ENCODE measurements around the gene NUDT1. TPM values are rescaled to one million over a fixed set of nuclear protein-coding genes. Genes with fewer than 3 reads are reported as not detected.

The NUDT1 gene
- total RNA-seq, 4 donors from 2014 or later, result 12.9 to 37.6 (median 26.6) TPM

DNA sequence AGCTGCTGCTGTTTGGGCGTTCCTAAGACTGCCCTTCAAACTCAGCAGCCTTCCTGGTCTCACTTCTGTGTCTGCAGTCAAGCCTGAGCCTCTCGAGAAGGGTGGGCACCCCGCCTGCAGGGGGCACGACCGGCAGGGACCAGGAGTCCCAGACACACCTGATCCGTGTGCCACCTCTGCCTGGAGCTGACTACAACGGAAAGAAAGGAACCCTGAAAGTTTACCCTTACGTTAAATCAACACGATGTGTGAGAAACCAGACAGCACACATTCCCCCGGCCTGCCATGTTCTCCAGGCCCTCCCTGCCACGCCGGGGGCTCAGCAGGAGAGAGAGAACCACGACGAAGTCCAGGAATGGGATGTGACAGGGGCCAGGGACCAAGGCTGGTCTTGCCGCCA lies 14.3 kb upstream of the NUDT1 start:
- TF ChIP-seq EP300 (IDR thresholded peaks at IDR 0.05), result no peak
- no peak for TF ChIP-seq POLR2A (IDR thresholded peaks at IDR 0.05)
- TF ChIP-seq, protein P1, sequence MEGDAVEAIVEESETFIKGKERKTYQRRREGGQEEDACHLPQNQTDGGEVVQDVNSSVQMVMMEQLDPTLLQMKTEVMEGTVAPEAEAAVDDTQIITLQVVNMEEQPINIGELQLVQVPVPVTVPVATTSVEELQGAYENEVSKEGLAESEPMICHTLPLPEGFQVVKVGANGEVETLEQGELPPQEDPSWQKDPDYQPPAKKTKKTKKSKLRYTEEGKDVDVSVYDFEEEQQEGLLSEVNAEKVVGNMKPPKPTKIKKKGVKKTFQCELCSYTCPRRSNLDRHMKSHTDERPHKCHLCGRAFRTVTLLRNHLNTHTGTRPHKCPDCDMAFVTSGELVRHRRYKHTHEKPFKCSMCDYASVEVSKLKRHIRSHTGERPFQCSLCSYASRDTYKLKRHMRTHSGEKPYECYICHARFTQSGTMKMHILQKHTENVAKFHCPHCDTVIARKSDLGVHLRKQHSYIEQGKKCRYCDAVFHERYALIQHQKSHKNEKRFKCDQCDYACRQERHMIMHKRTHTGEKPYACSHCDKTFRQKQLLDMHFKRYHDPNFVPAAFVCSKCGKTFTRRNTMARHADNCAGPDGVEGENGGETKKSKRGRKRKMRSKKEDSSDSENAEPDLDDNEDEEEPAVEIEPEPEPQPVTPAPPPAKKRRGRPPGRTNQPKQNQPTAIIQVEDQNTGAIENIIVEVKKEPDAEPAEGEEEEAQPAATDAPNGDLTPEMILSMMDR (IDR thresholded peaks at IDR 0.05), result no peak
- Histone ChIP-seq H3K4me1 (peaks cover 0 to 35% (median 15%) of the 10 kb centered on the region in 4 donors), H3K27ac (no peak overlapping the region), H3K4me3 (no peak overlapping the region), H3K27me3 (no peaks in the 10 kb centered on the region), H3K9me3 (no peaks in the 10 kb centered on the region), H3K36me3 (peaks cover 0 to 76% (median 0%) of the 10 kb centered on the region in 3 donors)
- WGBS, 2 donors, result 85 to 90% methylated on average over 15 of the region's 15 CpGs
- no peak for DNase-seq (ENCODE audit: low spot score in 2 of 2)

DNA sequence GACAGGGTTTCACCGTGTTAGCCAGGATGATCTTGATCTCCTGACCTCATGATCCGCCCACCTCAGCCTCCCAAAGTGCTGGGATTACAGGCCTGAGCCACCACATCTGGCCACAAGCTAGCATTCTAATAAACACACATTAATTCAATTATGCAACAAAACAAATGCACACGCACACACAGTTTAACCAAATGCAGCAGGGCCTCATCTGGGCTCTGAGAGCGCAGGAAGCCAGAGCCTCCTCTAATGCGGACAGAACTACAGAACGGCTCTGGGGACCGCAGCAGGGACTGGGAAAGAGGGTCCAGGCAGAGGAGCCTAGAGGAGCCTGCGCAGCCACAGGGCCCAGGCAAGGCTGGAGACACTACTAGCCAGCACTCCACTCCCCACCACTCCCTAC lies 13.1 kb upstream of the NUDT1 start:
- Histone ChIP-seq H3K9me3 (no peaks in the 10 kb centered on the region), H3K4me3 (no peak overlapping the region), H3K36me3 (peaks cover 0 to 64% (median 0%) of the 10 kb centered on the region in 3 donors), H3K27me3 (no peaks in the 10 kb centered on the region), H3K27ac (no peak overlapping the region), H3K4me1 (peaks cover 0 to 44% (median 17%) of the 10 kb centered on the region in 4 donors)
- 83 to 85% methylated on average over 8 of the region's 8 CpGs for WGBS, 2 donors
- DNase-seq (ENCODE audit: low spot score in 2 of 2), result no peak
- no peak for TF ChIP-seq POLR2A (IDR thresholded peaks at IDR 0.05)
- TF ChIP-seq, protein P1 (IDR thresholded peaks at IDR 0.05), result no peak
- no peak for TF ChIP-seq EP300 (IDR thresholded peaks at IDR 0.05)

DNA sequence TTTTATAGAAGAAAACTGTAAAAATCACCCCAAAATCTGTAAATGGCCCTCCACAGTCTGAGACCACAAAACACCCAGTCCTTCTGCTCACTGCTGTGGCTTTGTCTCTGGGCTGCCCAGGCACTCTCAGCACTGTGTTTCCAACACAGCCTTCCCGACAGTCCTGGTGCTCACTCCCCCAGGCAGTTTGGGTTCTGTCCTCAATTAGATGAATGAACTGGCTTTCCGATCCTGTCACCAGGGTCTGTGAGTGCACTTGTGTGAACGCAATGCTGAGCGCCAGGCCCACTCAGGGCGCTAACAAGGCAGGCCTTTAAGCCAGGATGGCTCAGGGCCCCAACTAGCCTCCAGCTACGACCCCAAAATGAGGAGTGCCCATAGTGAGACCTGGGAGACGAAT lies 12.6 kb upstream of the NUDT1 start:
- H3K27me3 ChIP-seq, result no peaks in the 10 kb centered on the region
- TF ChIP-seq, protein P1 (IDR thresholded peaks at IDR 0.05), result no peak
- TF ChIP-seq POLR2A (IDR thresholded peaks at IDR 0.05) (no peak), EP300 (IDR thresholded peaks at IDR 0.05) (no peak)
- WGBS, 2 donors, result 82 to 89% methylated on average over 3 to 7 of the region's 7 CpGs
- H3K4me3 ChIP-seq, result no peak overlapping the region
- DNase-seq (ENCODE audit: low spot score in 2 of 2), result no peak
- H3K4me1 ChIP-seq, result peaks cover 0 to 44% (median 17%) of the 10 kb centered on the region in 4 donors
- H3K9me3 ChIP-seq, result no peaks in the 10 kb centered on the region
- H3K36me3 ChIP-seq, result peaks cover 0 to 61% (median 0%) of the 10 kb centered on the region in 3 donors
- no peak overlapping the region for H3K27ac ChIP-seq

DNA sequence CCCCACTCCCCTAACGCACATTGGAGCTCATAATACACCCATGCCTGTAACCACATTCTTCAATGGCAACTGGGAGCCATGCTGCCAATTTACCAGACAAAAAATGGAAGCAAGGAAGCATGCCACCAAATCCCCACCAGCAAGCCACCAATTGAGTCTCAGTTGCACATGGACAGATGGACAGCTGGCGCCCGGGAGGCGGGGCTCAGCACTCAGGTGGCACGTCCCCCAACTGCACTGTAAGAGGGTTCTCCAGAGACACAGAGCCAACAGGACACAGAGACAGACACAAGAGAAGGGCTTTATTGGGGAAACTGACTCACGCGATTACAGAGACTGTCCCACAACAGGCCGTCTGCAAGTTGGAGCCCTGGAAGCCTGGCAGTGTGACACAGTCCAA lies 11.8 kb upstream of the NUDT1 start:
- H3K36me3 ChIP-seq, result peaks cover 0 to 61% (median 5%) of the 10 kb centered on the region in 3 donors
- H3K4me3 ChIP-seq, result no peak overlapping the region
- no peak overlapping the region for H3K27ac ChIP-seq
- WGBS, 2 donors, result 85 to 90% methylated on average over 8 of the region's 8 CpGs
- H3K27me3 ChIP-seq, result no peaks in the 10 kb centered on the region
- TF ChIP-seq EP300 (IDR thresholded peaks at IDR 0.05), result no peak
- no peak for TF ChIP-seq POLR2A (IDR thresholded peaks at IDR 0.05)
- TF ChIP-seq, protein P1 (IDR thresholded peaks at IDR 0.05), result no peak
- no peaks in the 10 kb centered on the region for H3K9me3 ChIP-seq
- DNase-seq (ENCODE audit: low spot score in 2 of 2), result no peak
- peaks cover 0 to 37% (median 17%) of the 10 kb centered on the region in 4 donors for H3K4me1 ChIP-seq

DNA sequence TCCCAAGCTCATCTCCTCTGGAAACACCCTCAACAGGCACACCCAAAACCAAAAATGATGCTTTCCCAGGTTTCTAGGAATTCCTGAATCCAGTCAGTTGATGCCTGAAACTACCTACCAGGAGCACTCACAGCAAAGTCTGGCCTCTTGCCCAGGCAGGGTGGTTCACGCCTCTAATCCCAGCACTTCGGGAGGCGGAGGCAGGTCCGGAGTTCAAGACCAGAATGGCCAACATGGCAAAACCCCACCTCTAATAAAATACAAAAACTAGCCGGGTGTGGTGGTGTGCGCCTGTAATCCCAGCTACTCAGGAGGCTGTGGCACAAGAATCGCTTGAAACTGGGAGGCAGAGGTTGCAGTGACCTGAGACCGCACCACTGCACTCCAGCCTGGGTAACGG lies 11.1 kb upstream of the NUDT1 start:
- WGBS, 2 donors, result 89 to 91% methylated on average over 9 of the region's 9 CpGs
- peaks cover 0 to 37% (median 17%) of the 10 kb centered on the region in 4 donors for H3K4me1 ChIP-seq
- TF ChIP-seq POLR2A (IDR thresholded peaks at IDR 0.05), result no peak
- no peak for TF ChIP-seq EP300 (IDR thresholded peaks at IDR 0.05)
- TF ChIP-seq, protein P1 (IDR thresholded peaks at IDR 0.05), result no peak
- H3K4me3 ChIP-seq, result no peak overlapping the region
- H3K36me3 ChIP-seq, result peaks cover 0 to 61% (median 5%) of the 10 kb centered on the region in 3 donors
- DNase-seq (ENCODE audit: low spot score in 2 of 2), result no peak
- no peaks in the 10 kb centered on the region for H3K9me3 ChIP-seq
- H3K27ac ChIP-seq, result no peak overlapping the region
- H3K27me3 ChIP-seq, result no peaks in the 10 kb centered on the region
